ENCODE measurements around the gene PFAS.
"Not testable (repeated sequence)": the region's sequence is repeated elsewhere in the genome, so short reads cannot be mapped to it uniquely, and the experiment has no call there.

PFAS gene

GRCh38 chr17:8226536-8227237 is 22.4 kb upstream of the PFAS start:
- no peak for FAIRE-seq
- peak; percentile 90 for DNase-seq (ENCODE audit: low spot score)

GRCh38 chr17:8227238-8227581 is 21.9 kb upstream of the PFAS start:
- no peak for DNase-seq (ENCODE audit: low spot score)
- no peak for FAIRE-seq

GRCh38 chr17:8231701-8232100 is 17.4 kb upstream of the PFAS start:
- FAIRE-seq (no peak), DNase-seq (ENCODE audit: low spot score) (no peak)

- DNase-seq (ENCODE audit: low spot score) (no peak), FAIRE-seq (no peak)
Observed at GRCh38 chr17:8234361-8235270, 14.5 kb upstream of the PFAS start.

- DNase-seq (ENCODE audit: low spot score) (no peak), FAIRE-seq (no peak)
Observed at GRCh38 chr17:8235676-8236075, 13.4 kb upstream of the PFAS start.

- DNase-seq (ENCODE audit: low spot score) = no peak
- no peak for FAIRE-seq
Observed at GRCh38 chr17:8237175-8237574, 11.9 kb upstream of the PFAS start.

GRCh38 chr17:8237886-8238285 is 11.2 kb upstream of the PFAS start:
- no peak for DNase-seq (ENCODE audit: low spot score)
- no peak for FAIRE-seq

- no peak for DNase-seq (ENCODE audit: low spot score)
- FAIRE-seq = no peak
Observed at GRCh38 chr17:8243827-8244226, 5.3 kb upstream of the PFAS start.

- DNase-seq (ENCODE audit: low spot score) (no peak), FAIRE-seq (no peak)
Observed at GRCh38 chr17:8244768-8245167, 4.3 kb upstream of the PFAS start.

- DNase-seq (ENCODE audit: low spot score) = peak; percentile 15
- no peak for FAIRE-seq
Observed at GRCh38 chr17:8249621-8250500, 772 bp downstream of the PFAS start.

- FAIRE-seq; DNase-seq (ENCODE audit: low spot score): not testable (repeated sequence)
Observed at GRCh38 chr17:8251411-8251810, 2.3 kb downstream of the PFAS start.

- no peak for FAIRE-seq
- no peak for DNase-seq (ENCODE audit: low spot score)
Observed at GRCh38 chr17:8253801-8254200, 4.7 kb downstream of the PFAS start.

- FAIRE-seq (no peak), DNase-seq (ENCODE audit: low spot score) (no peak)
Observed at GRCh38 chr17:8254881-8255280, 5.8 kb downstream of the PFAS start.

- DNase-seq (ENCODE audit: low spot score) = no peak
- FAIRE-seq = no peak
Observed at GRCh38 chr17:8255499-8255898, 6.4 kb downstream of the PFAS start.

GRCh38 chr17:8256291-8256690 is 7.2 kb downstream of the PFAS start:
- FAIRE-seq (no peak), DNase-seq (ENCODE audit: low spot score) (no peak)

- no peak for DNase-seq (ENCODE audit: low spot score)
- no peak for FAIRE-seq
Observed at GRCh38 chr17:8256691-8257090, 7.6 kb downstream of the PFAS start.

GRCh38 chr17:8257801-8258200 is 8.7 kb downstream of the PFAS start:
- no peak for FAIRE-seq
- no peak for DNase-seq (ENCODE audit: low spot score)

- DNase-seq (ENCODE audit: low spot score) (no peak), FAIRE-seq (no peak)
Observed at GRCh38 chr17:8264320-8264719, 15.2 kb downstream of the PFAS start.

GRCh38 chr17:8264836-8265542 is 15.9 kb downstream of the PFAS start:
- FAIRE-seq = no peak

GRCh38 chr17:8266648-8267479 is 17.8 kb downstream of the PFAS start:
- no peak for FAIRE-seq
- DNase-seq (ENCODE audit: low spot score) = no peak

More at GRCh38 chr17:8264836-8265542, 15.9 kb downstream of the PFAS start:
- no peak for DNase-seq (ENCODE audit: low spot score)

All from RCC 7860 (cell line).